HEK293 (cell line): ENCODE results near the gene ALDH16A1.

Source experiments
- ATF2 ChIP-seq: fragments of 450-650 bp; formaldehyde crosslinking; IDR thresholded peaks from 2 replicates; pipeline ENCODE4 v1.5.1; 2016; ENCODE audit warnings: missing biosample characterization, missing genetic modification characterization, low read depth
- GLIS1 ChIP-seq: fragments of 450-650 bp; formaldehyde crosslinking; IDR thresholded peaks from 2 replicates; pipeline ENCODE4 v1.5.1; 2016; ENCODE audit warnings: missing biosample characterization, missing genetic modification characterization
- HOXC10 ChIP-seq: sonication (generic); formaldehyde crosslinking; IDR thresholded peaks from 2 replicates; pipeline ENCODE4 v1.8.1; 2023; ENCODE audit warnings: mild to moderate bottlenecking, missing genetic modification reagents
- HOXD13 ChIP-seq: sonication (generic); formaldehyde crosslinking; IDR thresholded peaks from 2 replicates; pipeline ENCODE4 v1.8.0; 2022; ENCODE audit warnings: missing genetic modification reagents, borderline replicate concordance
- KLF17 ChIP-seq: fragments of 450-650 bp; formaldehyde crosslinking; IDR thresholded peaks from 2 replicates; pipeline ENCODE4 v1.5.1; 2016; ENCODE audit warnings: missing biosample characterization, missing genetic modification characterization
- SCRT1 ChIP-seq: fragments of 450-650 bp; formaldehyde crosslinking; IDR thresholded peaks from 2 replicates; pipeline ENCODE4 v1.5.1; 2016; ENCODE audit warnings: missing biosample characterization, missing genetic modification characterization, borderline replicate concordance
- ZBTB7A ChIP-seq: fragments of 450-650 bp; formaldehyde crosslinking; IDR thresholded peaks from 2 replicates; pipeline ENCODE4 v1.5.1; 2016; ENCODE audit warnings: low read depth, missing biosample characterization, missing genetic modification characterization
- ZBTB8A ChIP-seq: fragments of 450-650 bp; formaldehyde crosslinking; IDR thresholded peaks from 2 replicates; pipeline ENCODE4 v1.5.1; 2016; ENCODE audit warnings: missing biosample characterization, missing genetic modification characterization
- ZNF133 ChIP-seq: fragments of 450-650 bp; formaldehyde crosslinking; IDR thresholded peaks from 2 replicates; pipeline ENCODE4 v1.5.1; 2016; ENCODE audit warnings: missing biosample characterization, missing genetic modification characterization
- ZNF169 ChIP-seq: fragments of 450-650 bp; formaldehyde crosslinking; IDR thresholded peaks from 2 replicates; pipeline ENCODE4 v1.5.1; 2016; ENCODE audit warnings: missing biosample characterization, missing genetic modification characterization
- ZNF239 ChIP-seq: fragments of 450-650 bp; formaldehyde crosslinking; IDR thresholded peaks from 2 replicates; pipeline ENCODE4 v1.5.1; 2016; ENCODE audit warnings: missing biosample characterization, missing genetic modification characterization
- ZNF274 ChIP-seq, 2 experiments: fragments of 200-500 bp in 1 of 2; fragments of 450-650 bp in 1 of 2; sonication (Bioruptor generic) in 1 of 2; formaldehyde crosslinking in 1 of 2; IDR thresholded peaks; 2 replicates each; pipeline versions ENCODE4 v1.5.1 to v1.6.1; 2014 to 2016; ENCODE audit warnings: borderline replicate concordance in 1 of 2, inconsistent platforms in 1 of 2, low read length in 1 of 2, missing biosample characterization in 1 of 2, missing genetic modification characterization in 1 of 2
- ZNF280D ChIP-seq: fragments of 450-650 bp; formaldehyde crosslinking; IDR thresholded peaks from 2 replicates; pipeline ENCODE4 v1.5.1; 2016; ENCODE audit warnings: missing biosample characterization, missing genetic modification characterization
- ZNF362 ChIP-seq: fragments of 450-650 bp; formaldehyde crosslinking; IDR thresholded peaks from 2 replicates; pipeline ENCODE4 v1.5.1; 2016; ENCODE audit warnings: missing biosample characterization, missing genetic modification characterization
- ZNF366 ChIP-seq: fragments of 450-650 bp; formaldehyde crosslinking; conservative IDR thresholded peaks from 2 replicates; pipeline ENCODE4 v1.5.1; 2016; ENCODE audit warnings: missing biosample characterization, missing genetic modification characterization
- ZNF37A ChIP-seq: fragments of 450-650 bp; IDR thresholded peaks from 2 replicates; pipeline ENCODE4 v1.5.1; 2018; ENCODE audit warnings: missing biosample characterization, missing genetic modification characterization
- ZNF488 ChIP-seq: fragments of 450-650 bp; formaldehyde crosslinking; IDR thresholded peaks from 2 replicates; pipeline ENCODE4 v1.5.1; 2016; ENCODE audit warnings: missing biosample characterization, missing genetic modification characterization
- ZNF501 ChIP-seq: fragments of 450-650 bp; formaldehyde crosslinking; IDR thresholded peaks from 2 replicates; pipeline ENCODE4 v1.5.1; 2016; ENCODE audit warnings: missing biosample characterization, missing genetic modification characterization
- ZNF514 ChIP-seq: fragments of 450-650 bp; formaldehyde crosslinking; IDR thresholded peaks from 2 replicates; pipeline ENCODE4 v1.5.1; 2016; ENCODE audit warnings: missing biosample characterization, missing genetic modification characterization
- ZNF596 ChIP-seq: fragments of 450-650 bp; IDR thresholded peaks from 2 replicates; pipeline ENCODE4 v1.5.0; 2018; ENCODE audit warnings: missing biosample characterization, mild to moderate bottlenecking, missing genetic modification characterization, moderate library complexity
- ZNF639 ChIP-seq: fragments of 450-650 bp; formaldehyde crosslinking; IDR thresholded peaks from 2 replicates; pipeline ENCODE4 v1.5.1; 2016; ENCODE audit warnings: missing biosample characterization, missing genetic modification characterization
- ZNF660 ChIP-seq: fragments of 450-650 bp; IDR thresholded peaks from 2 replicates; pipeline ENCODE4 v1.5.1; 2018; ENCODE audit warnings: missing biosample characterization, mild to moderate bottlenecking, missing genetic modification characterization
- ZNF670 ChIP-seq: fragments of 450-650 bp; formaldehyde crosslinking; IDR thresholded peaks from 2 replicates; pipeline ENCODE4 v1.5.1; 2016; ENCODE audit warnings: missing biosample characterization, missing genetic modification characterization, low read depth
- ZNF701 ChIP-seq: fragments of 450-650 bp; formaldehyde crosslinking; IDR thresholded peaks from 2 replicates; pipeline ENCODE4 v1.5.1; 2016; ENCODE audit warnings: missing biosample characterization, missing genetic modification characterization
- ZNF776 ChIP-seq: fragments of 450-650 bp; formaldehyde crosslinking; IDR thresholded peaks from 2 replicates; pipeline ENCODE4 v1.5.0; 2017; ENCODE audit warnings: missing biosample characterization, missing genetic modification characterization, borderline replicate concordance
- ZNF843 ChIP-seq: fragments of 450-650 bp; formaldehyde crosslinking; IDR thresholded peaks from 2 replicates; pipeline ENCODE4 v1.5.1; 2016; ENCODE audit warnings: missing biosample characterization, missing genetic modification characterization
- ZSCAN18 ChIP-seq: fragments of 450-650 bp; formaldehyde crosslinking; IDR thresholded peaks from 2 replicates; pipeline ENCODE4 v1.5.1; 2016; ENCODE audit warnings: missing biosample characterization, missing genetic modification characterization
- ZSCAN23 ChIP-seq: fragments of 450-650 bp; formaldehyde crosslinking; IDR thresholded peaks from 2 replicates; pipeline ENCODE4 v1.5.1; 2016; ENCODE audit warnings: missing biosample characterization, missing genetic modification characterization

ALDH16A1 gene

GRCh38 chr19:49443366-49444099 lies 9.5 kb upstream of the ALDH16A1 start (continued):
- TF ChIP-seq ATF2 (tag by site-specific recombination) (no peak), ZNF133 (no peak), ZNF169 (tag by site-specific recombination) (no peak; the same call in 1 of the 2 replicates), ZNF274 (IDR thresholded peaks at IDR 0.05; ENCODE audit: low read length) (no peak), ZNF274 (tag by site-specific recombination; IDR thresholded peaks at IDR 0.05; ENCODE audit: borderline replicate concordance) (no peak), ZNF280D (tag by site-specific recombination) (0 out of 2 replicates have a peak, but pooled peaks have one; percentile 12), ZNF660 (tag by site-specific recombination) (peak; percentile 54), ZNF362 (tag by site-specific recombination) (peak; percentile 77; the same call in 1 of the 2 replicates), ZNF366 (tag by site-specific recombination) (peak; percentile 98), ZNF701 (tag by site-specific recombination) (no peak), HOXD13 (CRISPR knock-in tag) (no peak), ZNF776 (tag by site-specific recombination) (no peak), ZNF670 (tag by site-specific recombination) (no peak), ZNF596 (tag by site-specific recombination) (no peak), KLF17 (tag by site-specific recombination) (peak; percentile 60; the same call in 1 of the 2 replicates), HOXC10 (no peak), SCRT1 (tag by site-specific recombination) (no peak), ZBTB8A (tag by site-specific recombination) (peak; percentile 51; the same call in 1 of the 2 replicates), ZSCAN18 (tag by site-specific recombination) (0 out of 2 replicates have a peak, but pooled peaks have one; percentile 38), ZNF239 (tag by site-specific recombination) (no peak), ZNF37A (tag by site-specific recombination) (no peak), ZSCAN23 (0 out of 2 replicates have a peak, but pooled peaks have one; percentile 22), ZNF843 (peak; percentile 23; the same call in 1 of the 2 replicates), ZNF514 (tag by site-specific recombination) (no peak), ZNF488 (no peak), ZNF501 (tag by site-specific recombination) (peak; percentile 87), ZNF639 (tag by site-specific recombination) (0 out of 2 replicates have a peak, but pooled peaks have one; percentile 34), GLIS1 (tag by site-specific recombination) (peak; percentile 60), ZBTB7A (peak; percentile 91)
